ENCODE measurements around the gene NECTIN1. TPM values are rescaled to one million over a fixed set of nuclear protein-coding genes. Genes with fewer than 3 reads are reported as not detected.

Gene NECTIN1
- total RNA-seq, 1 donor: 5.8 TPM

GRCh38 chr11:119673759-119674336, 55.2 kb downstream of the NECTIN1 start:
- Histone ChIP-seq H4K20me1 (ENCODE audit: insufficient read depth, low read length) (no peaks in the 10 kb centered on the region), H3K4me3 (ENCODE audit: insufficient read depth, low read length) (no peak overlapping the region), H3K9me3 (ENCODE audit: low read depth, low read length) (no peaks in the 10 kb centered on the region), H3K27ac (ENCODE audit: low read depth, low read length) (no peak overlapping the region), H3K4me2 (ENCODE audit: insufficient read depth, low read length) (no peak overlapping the region), H3K4me1 (ENCODE audit: insufficient read depth, low read length) (peaks cover 18% of the 10 kb centered on the region), H3K27me3 (ENCODE audit: insufficient read depth, low read length) (no peaks in the 10 kb centered on the region), H3K36me3 (ENCODE audit: insufficient read depth, low read length) (no peaks in the 10 kb centered on the region), H3K79me2 (ENCODE audit: insufficient read depth, low read length) (no peaks in the 10 kb centered on the region), H2AFZ (ENCODE audit: low read length) (no peak overlapping the region)
- no peak for DNase-seq (ENCODE audit: insufficient read length, low spot score, missing footprints)
- TF ChIP-seq, protein P1, sequence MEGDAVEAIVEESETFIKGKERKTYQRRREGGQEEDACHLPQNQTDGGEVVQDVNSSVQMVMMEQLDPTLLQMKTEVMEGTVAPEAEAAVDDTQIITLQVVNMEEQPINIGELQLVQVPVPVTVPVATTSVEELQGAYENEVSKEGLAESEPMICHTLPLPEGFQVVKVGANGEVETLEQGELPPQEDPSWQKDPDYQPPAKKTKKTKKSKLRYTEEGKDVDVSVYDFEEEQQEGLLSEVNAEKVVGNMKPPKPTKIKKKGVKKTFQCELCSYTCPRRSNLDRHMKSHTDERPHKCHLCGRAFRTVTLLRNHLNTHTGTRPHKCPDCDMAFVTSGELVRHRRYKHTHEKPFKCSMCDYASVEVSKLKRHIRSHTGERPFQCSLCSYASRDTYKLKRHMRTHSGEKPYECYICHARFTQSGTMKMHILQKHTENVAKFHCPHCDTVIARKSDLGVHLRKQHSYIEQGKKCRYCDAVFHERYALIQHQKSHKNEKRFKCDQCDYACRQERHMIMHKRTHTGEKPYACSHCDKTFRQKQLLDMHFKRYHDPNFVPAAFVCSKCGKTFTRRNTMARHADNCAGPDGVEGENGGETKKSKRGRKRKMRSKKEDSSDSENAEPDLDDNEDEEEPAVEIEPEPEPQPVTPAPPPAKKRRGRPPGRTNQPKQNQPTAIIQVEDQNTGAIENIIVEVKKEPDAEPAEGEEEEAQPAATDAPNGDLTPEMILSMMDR (IDR thresholded peaks at IDR 0.05; ENCODE audit: extremely low read depth, low read depth, low read length): no peak

DNA sequence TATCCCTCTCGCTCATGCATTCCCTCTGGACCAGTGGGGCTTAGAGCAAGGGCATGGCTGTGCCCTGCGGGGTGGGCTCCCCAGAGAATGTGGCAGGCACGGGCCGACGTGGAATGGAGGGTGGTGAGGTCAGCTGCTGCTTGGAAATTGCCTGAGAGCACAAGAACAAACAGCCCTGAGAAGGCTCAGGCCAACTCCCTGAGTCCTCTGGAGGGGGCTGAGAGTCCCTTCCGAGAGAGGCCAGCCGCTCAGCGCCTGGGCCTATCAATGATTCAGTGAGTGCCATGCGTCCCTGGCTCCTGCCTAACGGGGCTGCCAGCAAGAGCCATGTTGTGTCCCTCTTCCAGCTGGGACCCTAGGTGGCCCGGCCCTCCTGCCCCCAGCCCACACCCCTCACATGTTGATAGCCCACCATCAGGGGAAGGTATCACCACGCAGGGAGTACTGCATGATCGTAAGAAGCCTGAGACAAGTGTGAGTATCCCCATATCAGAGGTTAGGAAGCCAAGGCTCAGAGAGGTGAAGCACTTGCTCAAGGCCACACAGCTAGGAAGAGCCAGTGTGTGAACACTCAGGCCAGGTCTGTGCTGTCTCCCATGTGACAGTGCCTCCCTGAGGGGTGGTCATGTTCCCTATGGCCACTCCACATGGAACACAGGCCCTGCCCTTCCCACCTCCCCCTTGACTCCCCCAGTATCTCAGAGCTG, 55.8 kb downstream of the NECTIN1 start:
- TF ChIP-seq, protein P1 (IDR thresholded peaks at IDR 0.05; ENCODE audit: extremely low read depth, low read depth, low read length): no peak
- Histone ChIP-seq H3K4me2 (ENCODE audit: insufficient read depth, low read length) (no peak overlapping the region), H3K79me2 (ENCODE audit: insufficient read depth, low read length) (no peaks in the 10 kb centered on the region), H3K27me3 (ENCODE audit: insufficient read depth, low read length) (no peaks in the 10 kb centered on the region), H3K36me3 (ENCODE audit: insufficient read depth, low read length) (no peaks in the 10 kb centered on the region), H3K9me3 (ENCODE audit: low read depth, low read length) (no peaks in the 10 kb centered on the region), H3K27ac (ENCODE audit: low read depth, low read length) (no peak overlapping the region), H4K20me1 (ENCODE audit: insufficient read depth, low read length) (no peaks in the 10 kb centered on the region), H2AFZ (ENCODE audit: low read length) (no peak overlapping the region), H3K4me1 (ENCODE audit: insufficient read depth, low read length) (peaks cover 18% of the 10 kb centered on the region), H3K4me3 (ENCODE audit: insufficient read depth, low read length) (no peak overlapping the region)
- DNase-seq (ENCODE audit: insufficient read length, low spot score, missing footprints): no peak

DNA sequence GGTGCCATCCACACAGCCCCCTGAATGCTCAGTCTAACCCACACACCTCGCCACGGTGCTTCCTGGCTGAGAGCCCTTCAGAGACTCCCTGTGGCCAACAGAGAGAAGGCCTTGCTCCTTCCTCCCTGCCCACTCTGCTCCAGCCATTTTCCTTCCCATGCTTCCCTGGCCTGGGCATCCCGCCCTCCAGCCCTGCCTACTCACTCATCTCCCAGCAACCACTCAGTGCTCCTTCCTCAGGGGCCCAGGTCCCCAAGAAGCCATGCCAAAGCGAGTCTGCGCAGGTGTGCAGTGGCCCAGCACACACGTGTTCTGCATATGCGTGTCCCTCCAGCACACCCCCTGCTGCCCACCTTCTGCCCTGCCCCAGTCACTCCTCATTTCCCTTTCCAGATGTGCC, 56.4 kb downstream of the NECTIN1 start:
- Histone ChIP-seq H3K27me3 (ENCODE audit: insufficient read depth, low read length) (no peaks in the 10 kb centered on the region), H3K79me2 (ENCODE audit: insufficient read depth, low read length) (no peaks in the 10 kb centered on the region), H3K4me1 (ENCODE audit: insufficient read depth, low read length) (peaks cover 18% of the 10 kb centered on the region), H3K9me3 (ENCODE audit: low read depth, low read length) (no peaks in the 10 kb centered on the region), H3K36me3 (ENCODE audit: insufficient read depth, low read length) (no peaks in the 10 kb centered on the region), H2AFZ (ENCODE audit: low read length) (no peak overlapping the region), H4K20me1 (ENCODE audit: insufficient read depth, low read length) (no peaks in the 10 kb centered on the region), H3K4me3 (ENCODE audit: insufficient read depth, low read length) (no peak overlapping the region), H3K27ac (ENCODE audit: low read depth, low read length) (no peak overlapping the region), H3K4me2 (ENCODE audit: insufficient read depth, low read length) (no peak overlapping the region)
- TF ChIP-seq, protein P1 (IDR thresholded peaks at IDR 0.05; ENCODE audit: extremely low read depth, low read depth, low read length): no peak
- DNase-seq (ENCODE audit: insufficient read length, low spot score, missing footprints): no peak

DNA sequence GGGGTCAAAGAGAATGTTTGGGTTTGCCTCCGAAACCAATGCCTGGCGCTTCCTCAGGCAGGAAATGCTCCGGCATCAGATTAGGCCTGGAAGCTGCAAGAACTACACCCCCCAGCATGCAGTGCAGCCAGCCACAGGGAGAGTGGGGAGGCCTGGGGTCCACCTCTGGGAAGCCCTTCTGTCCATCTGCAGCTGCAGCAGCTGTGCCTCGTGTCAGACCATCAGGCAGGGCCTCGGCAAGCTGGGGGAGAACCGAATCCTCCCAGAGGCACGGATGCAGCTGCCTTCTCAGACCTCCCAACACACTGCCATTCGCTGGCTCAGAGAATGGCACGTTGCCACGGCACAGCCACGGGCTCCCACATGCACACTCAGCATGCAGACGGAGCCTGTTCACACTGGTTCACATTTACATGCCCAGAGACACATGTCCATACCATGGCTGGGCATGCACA, 57.4 kb downstream of the NECTIN1 start:
- H3K4me2 ChIP-seq (ENCODE audit: insufficient read depth, low read length): no peak overlapping the region
- TF ChIP-seq, protein P1 (IDR thresholded peaks at IDR 0.05; ENCODE audit: extremely low read depth, low read depth, low read length): no peak
- peak overlapping the region; percentile 28 for H2AFZ ChIP-seq (ENCODE audit: low read length)
- no peak overlapping the region for H3K4me3 ChIP-seq (ENCODE audit: insufficient read depth, low read length)
- no peaks in the 10 kb centered on the region for H3K27me3 ChIP-seq (ENCODE audit: insufficient read depth, low read length)
- no peak overlapping the region for H3K27ac ChIP-seq (ENCODE audit: low read depth, low read length)
- peaks cover 14% of the 10 kb centered on the region for H3K4me1 ChIP-seq (ENCODE audit: insufficient read depth, low read length)
- no peaks in the 10 kb centered on the region for H3K9me3 ChIP-seq (ENCODE audit: low read depth, low read length)
- DNase-seq (ENCODE audit: insufficient read length, low spot score, missing footprints): peak; percentile 90
- H4K20me1 ChIP-seq (ENCODE audit: insufficient read depth, low read length): no peaks in the 10 kb centered on the region
- no peaks in the 10 kb centered on the region for H3K79me2 ChIP-seq (ENCODE audit: insufficient read depth, low read length)
- H3K36me3 ChIP-seq (ENCODE audit: insufficient read depth, low read length): no peaks in the 10 kb centered on the region
